GM12878 (cell line): ENCODE data around the gene FBXO17. TPM values are rescaled to one million over a fixed set of nuclear protein-coding genes. Genes with fewer than 3 reads are reported as not detected.

Experiments
- BCL11A ChIP-seq: IDR thresholded peaks from 2 replicates; pipeline ENCODE4 v1.6.1; 2011; ENCODE audit warnings: low read depth, low read length
- CBX3 ChIP-seq: fragments of 200-600 bp; sonication (generic); IDR thresholded peaks from 2 replicates; pipeline ENCODE4 v1.6.1; 2016; ENCODE audit warnings: low read depth, borderline replicate concordance
- CREM ChIP-seq: IDR thresholded peaks from 2 replicates; pipeline ENCODE4 v1.6.1; 2014; ENCODE audit warnings: antibody characterized with exemption, low read depth
- MTA2 ChIP-seq: fragments of 450-650 bp; IDR thresholded peaks from 2 replicates; pipeline ENCODE4 v1.6.1; 2016; ENCODE audit warnings: low read depth, mild to moderate bottlenecking, moderate library complexity
- MTA3 ChIP-seq: IDR thresholded peaks from 2 replicates; pipeline ENCODE4 v1.6.1; 2012; ENCODE audit warnings: low read length, inconsistent platforms, borderline replicate concordance
- NFYA ChIP-seq: IDR thresholded peaks from 2 replicates; pipeline ENCODE4 v1.6.1; 2011; ENCODE audit warnings: low read depth, mild to moderate bottlenecking, low read length, improper control_type of control experiment, borderline replicate concordance
- NR2C1 ChIP-seq: fragments of 450-650 bp; IDR thresholded peaks from 2 replicates; pipeline ENCODE4 v1.6.1; 2017; ENCODE audit warnings: antibody characterized with exemption, mild to moderate bottlenecking, moderate library complexity
- RAD21 ChIP-seq: IDR thresholded peaks from 2 replicates; pipeline ENCODE4 v1.6.1; 2011; ENCODE audit warnings: mild to moderate bottlenecking, low read depth, low read length, moderate library complexity; ENCODE audit not compliant: insufficient read depth
- SMC3 ChIP-seq: IDR thresholded peaks from 2 replicates; pipeline ENCODE4 v1.6.1; 2011; ENCODE audit warnings: low read length, improper control_type of control experiment, borderline replicate concordance
- SPI1 ChIP-seq: IDR thresholded peaks from 2 replicates; pipeline ENCODE4 v1.6.1; 2011; ENCODE audit warnings: low read depth, mild to moderate bottlenecking, low read length, moderate library complexity, borderline replicate concordance; ENCODE audit not compliant: insufficient read depth
- TAF1 ChIP-seq: IDR thresholded peaks from 2 replicates; pipeline ENCODE4 v1.6.1; 2011; ENCODE audit warnings: mild to moderate bottlenecking, low read depth, low read length, borderline replicate concordance
- polyA plus RNA-seq, 11 experiments: library from polyadenylated mRNA; depleted of rRNA in 4 of 11; unstranded in 6 of 11; stranded (reverse) in 5 of 11; fragments of >200 nt; fragmentation: Nextera tagmentation in 4 of 11; fragmentation: Illumina TruSeq in 1 of 11; extraction: Ambion mirVana in 4 of 11; extraction: Trizol in 1 of 11; gene quantifications; 1 replicate in 1 of 11; 2 replicates in 10 of 11; pipeline versions ENCODE4 v1.2.1 to v1.2.3, GENCODE V29; 2011 to 2016; ENCODE audit warnings: inconsistent platforms in 2 of 11, missing spikeins in 2 of 11, low read depth in 1 of 11
- total RNA-seq, 4 experiments: library from RNA; depleted of rRNA in 3 of 4; stranded (reverse); fragments of >200 nt in 3 of 4; fragmentation: Illumina TruSeq in 1 of 4; extraction: Trizol in 1 of 4; gene quantifications; 2 replicates each; pipeline versions ENCODE4 v1.2.1 to v1.2.3, GENCODE V29; 2013 to 2021
- TF ChIP-seq, protein P1 (sequence below): fragments of 450-650 bp; IDR thresholded peaks from 2 replicates; pipeline ENCODE4 v1.6.1; 2017; ENCODE audit warnings: mild to moderate bottlenecking, moderate library complexity
- TF ChIP-seq, protein P2 (sequence below): IDR thresholded peaks from 2 replicates; pipeline ENCODE4 v1.6.1; 2011; ENCODE audit warnings: borderline replicate concordance, low read depth, mild to moderate bottlenecking, moderate library complexity, mixed read lengths, low read length; ENCODE audit not compliant: insufficient read depth; ENCODE audit errors: extremely low read length
- TF ChIP-seq, protein P3 (sequence below): IDR thresholded peaks from 2 replicates; pipeline ENCODE4 v1.6.1; 2011; ENCODE audit warnings: low read depth, low read length, improper control_type of control experiment, borderline replicate concordance
- TF ChIP-seq, protein P4 (sequence below): IDR thresholded peaks from 2 replicates; pipeline ENCODE4 v1.6.1; 2011; ENCODE audit warnings: low read depth, mild to moderate bottlenecking, low read length, moderate library complexity, borderline replicate concordance; ENCODE audit errors: extremely low read depth
- TF ChIP-seq, protein P5 (sequence below): fragments of 450-650 bp; IDR thresholded peaks from 2 replicates; pipeline ENCODE4 v1.6.1; 2017; ENCODE audit warnings: antibody characterized with exemption, mild to moderate bottlenecking, moderate library complexity
- TF ChIP-seq, protein P6 (sequence below): IDR thresholded peaks from 2 replicates; pipeline ENCODE4 v1.6.1; 2012; ENCODE audit warnings: low read length, inconsistent platforms

The FBXO17 gene
- total and polyA plus RNA-seq, 10 of the 15 experiments (the other 5 are each of a cell fraction or from before 2014, with no cell fraction given): 2.2 to 11.1 (median 5.3) TPM

DNA sequence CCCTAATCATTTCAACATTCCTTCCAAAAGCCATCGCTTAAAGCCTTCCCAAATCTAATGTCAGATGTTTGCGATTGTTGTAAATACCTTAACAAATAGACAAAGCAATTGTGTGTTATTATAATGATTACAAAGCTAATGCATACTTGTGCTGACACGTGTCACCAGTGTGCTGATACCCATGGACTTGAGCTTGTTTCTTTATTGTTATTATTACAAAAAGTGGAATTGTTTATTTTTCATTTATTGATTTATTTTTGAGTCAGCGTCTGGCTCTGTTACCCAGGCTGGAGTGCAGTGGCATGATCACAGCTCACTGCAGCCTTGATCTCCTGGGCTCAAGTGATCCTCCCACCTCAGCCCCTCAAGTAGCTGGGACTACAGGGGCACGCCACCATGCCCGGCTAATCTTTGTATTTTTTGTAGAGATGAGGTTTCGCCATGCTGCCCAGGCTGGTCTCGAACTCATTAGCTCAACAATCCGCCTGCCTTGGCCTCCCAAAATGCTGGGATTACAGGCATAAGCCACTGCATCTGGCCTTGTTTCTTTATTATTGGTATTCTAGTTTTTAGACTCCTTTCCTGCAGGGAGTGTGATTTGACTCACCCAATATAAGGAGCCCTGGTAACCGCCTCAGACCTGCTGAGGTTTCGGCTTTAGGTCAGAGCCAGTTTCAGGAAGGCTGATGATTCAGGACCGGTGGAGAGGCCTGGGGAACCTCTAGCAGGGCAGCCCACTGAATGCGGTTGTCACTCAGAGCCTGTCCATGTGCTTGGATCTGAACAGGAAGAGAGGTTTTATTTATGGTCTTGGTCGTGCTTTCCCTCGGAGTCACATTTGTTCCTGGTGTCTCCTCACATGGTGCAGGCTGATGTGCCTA lies 2.1 kb upstream of the FBXO17 start (continued):
- TF ChIP-seq, protein P1, sequence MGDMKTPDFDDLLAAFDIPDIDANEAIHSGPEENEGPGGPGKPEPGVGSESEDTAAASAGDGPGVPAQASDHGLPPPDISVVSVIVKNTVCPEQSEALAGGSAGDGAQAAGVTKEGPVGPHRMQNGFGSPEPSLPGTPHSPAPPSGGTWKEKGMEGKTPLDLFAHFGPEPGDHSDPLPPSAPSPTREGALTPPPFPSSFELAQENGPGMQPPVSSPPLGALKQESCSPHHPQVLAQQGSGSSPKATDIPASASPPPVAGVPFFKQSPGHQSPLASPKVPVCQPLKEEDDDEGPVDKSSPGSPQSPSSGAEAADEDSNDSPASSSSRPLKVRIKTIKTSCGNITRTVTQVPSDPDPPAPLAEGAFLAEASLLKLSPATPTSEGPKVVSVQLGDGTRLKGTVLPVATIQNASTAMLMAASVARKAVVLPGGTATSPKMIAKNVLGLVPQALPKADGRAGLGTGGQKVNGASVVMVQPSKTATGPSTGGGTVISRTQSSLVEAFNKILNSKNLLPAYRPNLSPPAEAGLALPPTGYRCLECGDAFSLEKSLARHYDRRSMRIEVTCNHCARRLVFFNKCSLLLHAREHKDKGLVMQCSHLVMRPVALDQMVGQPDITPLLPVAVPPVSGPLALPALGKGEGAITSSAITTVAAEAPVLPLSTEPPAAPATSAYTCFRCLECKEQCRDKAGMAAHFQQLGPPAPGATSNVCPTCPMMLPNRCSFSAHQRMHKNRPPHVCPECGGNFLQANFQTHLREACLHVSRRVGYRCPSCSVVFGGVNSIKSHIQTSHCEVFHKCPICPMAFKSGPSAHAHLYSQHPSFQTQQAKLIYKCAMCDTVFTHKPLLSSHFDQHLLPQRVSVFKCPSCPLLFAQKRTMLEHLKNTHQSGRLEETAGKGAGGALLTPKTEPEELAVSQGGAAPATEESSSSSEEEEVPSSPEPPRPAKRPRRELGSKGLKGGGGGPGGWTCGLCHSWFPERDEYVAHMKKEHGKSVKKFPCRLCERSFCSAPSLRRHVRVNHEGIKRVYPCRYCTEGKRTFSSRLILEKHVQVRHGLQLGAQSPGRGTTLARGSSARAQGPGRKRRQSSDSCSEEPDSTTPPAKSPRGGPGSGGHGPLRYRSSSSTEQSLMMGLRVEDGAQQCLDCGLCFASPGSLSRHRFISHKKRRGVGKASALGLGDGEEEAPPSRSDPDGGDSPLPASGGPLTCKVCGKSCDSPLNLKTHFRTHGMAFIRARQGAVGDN: peak; percentile 73
- TF ChIP-seq, protein P2, sequence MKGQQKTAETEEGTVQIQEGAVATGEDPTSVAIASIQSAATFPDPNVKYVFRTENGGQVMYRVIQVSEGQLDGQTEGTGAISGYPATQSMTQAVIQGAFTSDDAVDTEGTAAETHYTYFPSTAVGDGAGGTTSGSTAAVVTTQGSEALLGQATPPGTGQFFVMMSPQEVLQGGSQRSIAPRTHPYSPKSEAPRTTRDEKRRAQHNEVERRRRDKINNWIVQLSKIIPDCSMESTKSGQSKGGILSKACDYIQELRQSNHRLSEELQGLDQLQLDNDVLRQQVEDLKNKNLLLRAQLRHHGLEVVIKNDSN: no peak
- TF ChIP-seq CREM (peak; percentile 79), TAF1 (no peak), MTA3 (peak; percentile 80), BCL11A (peak; percentile 88), SPI1 (no peak), SMC3 (no peak), NR2C1 (no peak), CBX3 (no peak), NFYA (no peak), MTA2 (peak; percentile 77; the same call in 1 of the 2 replicates), RAD21 (peak; percentile 29)
- TF ChIP-seq, protein P3, sequence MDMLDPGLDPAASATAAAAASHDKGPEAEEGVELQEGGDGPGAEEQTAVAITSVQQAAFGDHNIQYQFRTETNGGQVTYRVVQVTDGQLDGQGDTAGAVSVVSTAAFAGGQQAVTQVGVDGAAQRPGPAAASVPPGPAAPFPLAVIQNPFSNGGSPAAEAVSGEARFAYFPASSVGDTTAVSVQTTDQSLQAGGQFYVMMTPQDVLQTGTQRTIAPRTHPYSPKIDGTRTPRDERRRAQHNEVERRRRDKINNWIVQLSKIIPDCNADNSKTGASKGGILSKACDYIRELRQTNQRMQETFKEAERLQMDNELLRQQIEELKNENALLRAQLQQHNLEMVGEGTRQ: no peak
- TF ChIP-seq, protein P4, sequence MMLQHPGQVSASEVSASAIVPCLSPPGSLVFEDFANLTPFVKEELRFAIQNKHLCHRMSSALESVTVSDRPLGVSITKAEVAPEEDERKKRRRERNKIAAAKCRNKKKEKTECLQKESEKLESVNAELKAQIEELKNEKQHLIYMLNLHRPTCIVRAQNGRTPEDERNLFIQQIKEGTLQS: no peak
- TF ChIP-seq, protein P5, sequence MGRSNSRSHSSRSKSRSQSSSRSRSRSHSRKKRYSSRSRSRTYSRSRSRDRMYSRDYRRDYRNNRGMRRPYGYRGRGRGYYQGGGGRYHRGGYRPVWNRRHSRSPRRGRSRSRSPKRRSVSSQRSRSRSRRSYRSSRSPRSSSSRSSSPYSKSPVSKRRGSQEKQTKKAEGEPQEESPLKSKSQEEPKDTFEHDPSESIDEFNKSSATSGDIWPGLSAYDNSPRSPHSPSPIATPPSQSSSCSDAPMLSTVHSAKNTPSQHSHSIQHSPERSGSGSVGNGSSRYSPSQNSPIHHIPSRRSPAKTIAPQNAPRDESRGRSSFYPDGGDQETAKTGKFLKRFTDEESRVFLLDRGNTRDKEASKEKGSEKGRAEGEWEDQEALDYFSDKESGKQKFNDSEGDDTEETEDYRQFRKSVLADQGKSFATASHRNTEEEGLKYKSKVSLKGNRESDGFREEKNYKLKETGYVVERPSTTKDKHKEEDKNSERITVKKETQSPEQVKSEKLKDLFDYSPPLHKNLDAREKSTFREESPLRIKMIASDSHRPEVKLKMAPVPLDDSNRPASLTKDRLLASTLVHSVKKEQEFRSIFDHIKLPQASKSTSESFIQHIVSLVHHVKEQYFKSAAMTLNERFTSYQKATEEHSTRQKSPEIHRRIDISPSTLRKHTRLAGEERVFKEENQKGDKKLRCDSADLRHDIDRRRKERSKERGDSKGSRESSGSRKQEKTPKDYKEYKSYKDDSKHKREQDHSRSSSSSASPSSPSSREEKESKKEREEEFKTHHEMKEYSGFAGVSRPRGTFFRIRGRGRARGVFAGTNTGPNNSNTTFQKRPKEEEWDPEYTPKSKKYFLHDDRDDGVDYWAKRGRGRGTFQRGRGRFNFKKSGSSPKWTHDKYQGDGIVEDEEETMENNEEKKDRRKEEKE: no peak
- TF ChIP-seq, protein P6, sequence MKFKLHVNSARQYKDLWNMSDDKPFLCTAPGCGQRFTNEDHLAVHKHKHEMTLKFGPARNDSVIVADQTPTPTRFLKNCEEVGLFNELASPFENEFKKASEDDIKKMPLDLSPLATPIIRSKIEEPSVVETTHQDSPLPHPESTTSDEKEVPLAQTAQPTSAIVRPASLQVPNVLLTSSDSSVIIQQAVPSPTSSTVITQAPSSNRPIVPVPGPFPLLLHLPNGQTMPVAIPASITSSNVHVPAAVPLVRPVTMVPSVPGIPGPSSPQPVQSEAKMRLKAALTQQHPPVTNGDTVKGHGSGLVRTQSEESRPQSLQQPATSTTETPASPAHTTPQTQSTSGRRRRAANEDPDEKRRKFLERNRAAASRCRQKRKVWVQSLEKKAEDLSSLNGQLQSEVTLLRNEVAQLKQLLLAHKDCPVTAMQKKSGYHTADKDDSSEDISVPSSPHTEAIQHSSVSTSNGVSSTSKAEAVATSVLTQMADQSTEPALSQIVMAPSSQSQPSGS: peak; percentile 93
